HG03558 (cell line): ENCODE results near the gene SLC4A5.

Experiments used
- ATAC-seq: cut with Tn5 transposase; IDR thresholded peaks from one replicate; pipeline ENCODE4 v1.9.1; 2021; ENCODE audit warnings: moderate number of reproducible peaks; ENCODE audit not compliant: unreplicated experiment; ENCODE audit errors: extremely low read depth

The SLC4A5 gene

GRCh38 chr2:74278694-74279093, 64.5 kb downstream of the SLC4A5 start:
- ATAC-seq, result no peak

GRCh38 chr2:74278176-74278575, 65.0 kb downstream of the SLC4A5 start:
- ATAC-seq, result no peak

- no peak for ATAC-seq
Observed at GRCh38 chr2:74275228-74275627, 68.0 kb downstream of the SLC4A5 start.

- no peak for ATAC-seq
Observed at GRCh38 chr2:74269667-74270066, 73.5 kb downstream of the SLC4A5 start.

- ATAC-seq, result no peak
Observed at GRCh38 chr2:74267068-74267467, 76.1 kb downstream of the SLC4A5 start.

GRCh38 chr2:74264281-74264680, 78.9 kb downstream of the SLC4A5 start:
- ATAC-seq, result no peak

DNA sequence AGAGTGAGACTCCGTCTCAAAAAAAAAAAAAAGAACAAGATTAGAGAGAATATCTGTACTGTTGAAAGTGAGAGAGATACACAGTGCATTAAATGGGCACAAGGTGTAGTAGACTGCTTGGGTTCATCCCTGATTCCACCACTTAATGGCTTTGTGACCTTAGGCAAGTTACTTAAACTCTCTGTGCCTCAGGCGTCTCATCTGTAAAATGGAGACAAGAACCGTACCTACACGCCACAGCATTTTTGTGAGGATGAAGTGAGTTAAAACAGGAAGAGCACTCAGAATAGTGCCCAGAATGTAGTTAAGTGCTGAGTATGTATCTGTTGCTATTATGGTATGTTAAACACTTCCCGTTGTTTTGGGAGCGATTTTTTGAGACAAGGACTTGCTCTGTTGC, 80.5 kb downstream of the SLC4A5 start:
- no peak for ATAC-seq

GRCh38 chr2:74261204-74261864, 81.9 kb downstream of the SLC4A5 start:
- no peak for ATAC-seq

DNA sequence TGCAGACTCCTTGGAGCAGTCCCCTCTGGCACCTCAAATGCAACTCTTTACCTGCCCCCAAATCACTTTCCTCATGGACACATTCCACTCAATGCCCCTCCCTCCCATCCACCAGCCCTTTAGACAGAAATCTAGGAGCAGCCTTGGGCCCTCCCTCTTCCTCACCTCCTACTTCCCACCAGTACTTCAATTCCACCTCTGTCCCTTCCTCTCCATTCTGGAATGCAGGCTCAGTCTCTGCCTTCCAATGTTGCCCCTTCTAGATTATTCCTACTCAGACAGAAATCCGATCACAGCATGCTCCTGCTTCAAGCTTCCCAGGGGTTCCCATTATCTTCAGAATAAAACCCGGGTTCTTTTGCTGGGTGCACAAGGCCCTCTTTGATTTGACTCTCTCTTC, 82.7 kb downstream of the SLC4A5 start:
- ATAC-seq, result no peak

DNA sequence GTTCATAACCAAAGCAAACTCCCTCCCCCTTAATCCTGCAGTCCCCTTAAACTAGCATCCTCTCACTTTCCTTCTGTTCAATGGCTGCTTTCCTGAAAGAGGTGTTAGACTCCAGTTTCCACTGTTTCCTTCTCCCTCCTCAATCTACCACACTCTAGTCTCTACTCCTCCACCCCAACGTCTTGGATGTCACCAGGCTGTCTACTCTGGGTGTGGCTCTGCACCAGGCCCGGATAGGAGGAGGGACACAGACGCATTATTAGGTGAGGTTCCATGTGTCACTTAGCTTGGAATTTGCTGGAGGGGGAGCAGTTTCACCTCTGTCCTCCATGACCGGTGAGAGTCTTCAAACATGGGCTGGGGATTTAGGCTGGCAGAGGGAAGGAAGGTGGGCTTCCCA, 83.5 kb downstream of the SLC4A5 start:
- no peak for ATAC-seq

- ATAC-seq, result no peak
Observed at GRCh38 chr2:74259191-74259590, 84.0 kb downstream of the SLC4A5 start.

DNA sequence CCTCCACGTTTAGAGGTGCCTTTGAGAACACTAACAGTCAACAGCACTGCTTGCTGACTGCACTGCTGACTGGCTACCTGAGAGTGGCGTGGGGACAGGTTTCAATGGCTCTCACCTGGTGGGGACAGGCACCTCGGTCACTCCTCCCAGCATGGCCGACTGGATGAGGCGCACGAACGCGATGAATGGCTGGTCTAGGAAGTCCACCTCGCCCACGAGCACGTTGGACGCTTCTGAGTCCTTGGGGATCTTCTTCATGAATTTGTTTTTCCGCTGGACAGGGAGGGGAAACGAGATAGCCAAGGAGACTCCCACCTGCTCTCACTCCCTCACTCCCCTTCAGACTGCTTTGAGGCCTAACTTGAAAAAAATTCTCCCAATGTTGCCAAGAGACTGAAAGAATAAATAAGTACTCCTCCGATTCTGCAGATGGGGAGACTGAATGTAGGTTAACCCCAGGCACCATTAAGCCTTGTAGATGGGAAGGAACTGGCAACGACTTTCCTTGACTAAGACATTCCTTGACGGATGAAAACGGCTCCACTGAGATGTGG, 87.5 kb downstream of the SLC4A5 start:
- ATAC-seq, result no peak

- ATAC-seq, result no peak
Observed at GRCh38 chr2:74253971-74254310, 89.3 kb downstream of the SLC4A5 start.

GRCh38 chr2:74253306-74253970, 89.8 kb downstream of the SLC4A5 start:
- no peak for ATAC-seq

DNA sequence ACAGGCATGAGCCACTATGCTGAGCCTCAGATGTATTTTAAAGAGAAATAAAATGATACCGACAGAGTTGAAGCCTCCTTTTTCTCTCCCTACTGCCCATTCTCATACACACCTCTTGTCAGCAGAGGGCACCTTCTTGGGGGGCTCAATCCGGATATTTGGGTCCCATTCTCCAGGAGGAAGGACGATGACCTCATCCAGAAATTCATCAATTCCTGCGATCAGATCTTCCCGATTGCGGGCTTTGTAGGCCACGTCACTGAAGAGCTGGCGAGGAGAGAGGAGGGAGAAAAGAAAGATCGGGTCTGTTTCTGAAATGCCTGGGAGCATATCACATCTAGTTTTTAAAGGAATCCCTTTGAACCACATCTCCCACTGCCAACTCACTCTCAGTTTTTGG, 90.4 kb downstream of the SLC4A5 start:
- no peak for ATAC-seq

DNA sequence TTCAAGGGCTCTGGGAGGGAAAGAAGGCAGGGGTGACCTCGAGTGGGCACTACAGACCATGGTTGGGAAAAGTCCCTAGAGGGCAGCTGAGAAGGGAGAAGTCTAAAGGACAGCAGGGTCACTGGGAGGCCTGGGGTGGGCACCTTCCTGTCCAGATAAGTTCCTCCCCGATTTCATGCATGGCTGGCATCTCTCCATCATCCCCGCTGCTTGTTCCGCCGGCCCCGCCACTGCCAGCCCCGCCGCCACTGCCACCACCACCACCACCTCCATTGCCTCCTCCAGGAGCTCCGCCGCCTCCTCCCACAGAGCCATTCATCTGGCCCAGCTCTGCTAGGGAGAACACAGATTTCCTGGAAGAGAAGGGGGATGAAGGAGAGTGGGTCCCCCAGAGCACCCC, 91.2 kb downstream of the SLC4A5 start:
- no peak for ATAC-seq

- ATAC-seq, result no peak
Observed at GRCh38 chr2:74250189-74250631, 93.0 kb downstream of the SLC4A5 start.

DNA sequence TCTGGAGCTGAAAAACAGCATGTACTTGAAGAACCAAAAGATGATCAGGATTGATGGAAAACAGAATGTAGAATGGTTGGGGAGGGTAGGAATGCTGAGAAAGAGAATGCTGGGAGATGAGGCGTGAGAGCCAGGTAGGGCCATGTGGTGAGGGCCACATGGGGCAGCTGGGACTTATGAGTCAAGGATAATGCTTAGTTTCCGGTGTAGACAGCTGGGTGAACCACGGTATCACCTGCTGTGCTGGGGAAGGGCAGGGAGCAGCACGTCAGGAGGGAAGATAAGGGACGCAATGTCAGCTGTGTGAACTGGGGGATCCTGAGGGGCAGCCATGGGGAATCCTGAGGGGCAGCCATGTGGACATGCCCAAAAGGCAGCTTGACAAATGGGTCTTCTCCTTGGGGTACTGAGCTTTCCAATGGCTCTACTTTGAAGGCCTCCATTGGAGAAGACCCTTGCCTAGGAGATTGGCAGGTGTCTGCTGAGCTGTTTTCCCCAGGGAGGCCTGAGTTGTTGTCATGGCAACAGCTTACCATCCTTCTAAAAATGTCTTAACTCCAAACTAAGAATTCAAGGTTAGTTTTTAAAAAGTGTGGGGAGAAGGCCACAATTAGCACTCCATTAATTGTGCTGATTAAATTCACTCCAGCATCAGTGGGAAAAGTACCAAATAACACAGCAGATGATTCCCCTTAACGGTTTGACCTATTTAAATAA, 93.7 kb downstream of the SLC4A5 start:
- no peak for ATAC-seq

DNA sequence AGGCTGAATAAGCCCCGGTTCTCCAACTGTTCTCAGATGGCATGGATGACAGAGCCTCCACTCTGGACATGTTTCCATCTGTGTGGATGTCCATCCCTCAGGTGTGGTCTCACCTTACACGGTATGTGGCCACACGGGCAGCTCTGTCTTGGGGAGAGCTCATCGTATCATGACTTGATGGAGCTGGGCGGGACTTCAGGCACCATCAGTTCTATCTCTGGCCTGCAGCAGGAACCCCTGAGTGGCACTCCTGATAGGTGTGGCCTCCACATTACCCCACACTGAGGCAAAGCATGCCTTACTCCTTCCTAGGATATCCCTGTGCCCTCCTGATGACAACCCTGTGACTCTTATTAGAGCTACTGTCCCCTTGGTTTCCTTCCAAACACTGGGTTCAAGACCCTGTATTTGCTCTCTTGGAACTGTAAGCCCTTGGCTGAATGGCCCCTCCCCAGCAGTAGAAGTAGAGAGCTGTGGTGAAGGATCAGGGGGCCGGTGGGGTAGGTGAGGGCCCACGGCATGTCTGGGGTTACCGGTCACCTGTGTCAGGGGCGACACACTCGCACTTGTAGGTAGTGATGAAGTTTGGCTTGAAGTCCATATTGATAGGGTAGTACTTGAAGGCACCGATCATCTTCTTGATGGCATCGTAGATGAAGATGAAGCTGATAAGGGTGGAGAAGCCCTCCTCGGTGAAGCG, 96.6 kb downstream of the SLC4A5 start:
- ATAC-seq, result no peak

- ATAC-seq, result no peak
Observed at GRCh38 chr2:74244286-74244685, 98.9 kb downstream of the SLC4A5 start.
